Activated gamma-delta T cell (primary cell): ENCODE data around the gene DCC.
"Not testable (repeated sequence)": the region's sequence is repeated elsewhere in the genome, so short reads cannot be mapped to it uniquely, and the experiment has no call there.

ENCODE experiments used
- DNase-seq: peaks from one replicate; lab custom pipeline; 2025; lab: John Stamatoyannopoulos, UW

DCC gene

DNA sequence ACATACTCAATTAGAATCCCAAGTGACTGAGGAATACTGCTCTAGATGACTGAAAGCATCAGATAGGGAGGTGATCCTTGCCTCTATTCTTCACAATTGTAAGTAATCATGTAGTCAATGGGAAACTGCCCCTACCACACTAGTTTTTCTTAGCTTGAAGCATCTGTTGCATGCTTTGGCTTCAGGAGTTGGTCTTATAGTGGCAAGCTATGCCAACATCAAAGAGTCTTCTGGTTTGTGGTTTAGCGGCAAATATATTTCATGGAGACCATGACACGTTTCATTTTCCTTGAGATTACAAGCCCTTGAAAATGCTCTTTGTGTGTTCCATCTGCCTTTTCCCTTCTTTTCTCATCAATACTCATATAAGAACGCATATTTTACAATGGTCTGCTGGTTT is 12.9 kb downstream of the DCC start:
- no peak for DNase-seq

- no peak for DNase-seq
Observed at GRCh38 chr18:52353589-52353988, 13.6 kb downstream of the DCC start.

- no peak for DNase-seq
Observed at GRCh38 chr18:52363861-52364260, 23.9 kb downstream of the DCC start.

DNA sequence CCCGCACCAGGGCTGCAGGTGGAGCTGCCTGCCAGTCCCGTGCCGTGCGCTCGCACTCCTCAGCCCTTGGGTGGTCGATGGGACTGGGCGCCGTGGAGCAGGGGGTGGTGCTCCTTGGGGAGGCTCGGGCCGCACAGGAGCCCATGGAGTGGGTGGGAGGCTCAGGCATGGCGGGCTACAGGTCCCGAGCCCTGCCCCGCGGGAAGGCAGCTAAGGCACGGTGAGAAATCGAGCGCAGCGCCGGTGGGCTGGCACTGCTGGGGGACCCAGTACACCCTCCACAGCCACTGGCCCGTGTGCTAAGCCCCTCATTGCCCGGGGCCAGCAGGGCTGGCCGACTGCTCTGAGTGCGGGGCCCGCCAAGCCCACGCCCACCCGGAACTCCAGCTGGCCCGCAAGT is 26.9 kb downstream of the DCC start:
- not testable (repeated sequence) for DNase-seq

GRCh38 chr18:52367953-52368742 is 28.2 kb downstream of the DCC start:
- DNase-seq, result no peak

GRCh38 chr18:52370841-52371240 is 30.8 kb downstream of the DCC start:
- no peak for DNase-seq

DNA sequence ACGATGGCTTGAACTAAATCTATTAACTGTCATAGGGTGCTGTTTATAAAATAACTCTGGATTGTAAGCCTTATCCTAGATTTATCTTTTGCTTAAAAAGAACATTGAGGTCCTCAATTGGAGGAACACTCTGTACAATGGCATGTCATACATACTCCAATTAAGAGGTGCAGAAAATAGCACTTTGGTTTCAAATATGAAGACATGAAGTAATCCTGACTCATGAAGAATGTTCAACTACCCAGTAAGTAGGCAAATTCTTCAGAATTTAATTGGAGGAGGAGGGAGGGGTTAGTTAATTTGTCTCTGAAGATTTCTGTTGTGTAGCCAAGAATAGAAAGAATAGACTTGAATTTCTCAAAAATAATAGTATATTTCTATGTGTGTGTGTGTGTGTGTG is 36.1 kb downstream of the DCC start:
- DNase-seq, result no peak

DNA sequence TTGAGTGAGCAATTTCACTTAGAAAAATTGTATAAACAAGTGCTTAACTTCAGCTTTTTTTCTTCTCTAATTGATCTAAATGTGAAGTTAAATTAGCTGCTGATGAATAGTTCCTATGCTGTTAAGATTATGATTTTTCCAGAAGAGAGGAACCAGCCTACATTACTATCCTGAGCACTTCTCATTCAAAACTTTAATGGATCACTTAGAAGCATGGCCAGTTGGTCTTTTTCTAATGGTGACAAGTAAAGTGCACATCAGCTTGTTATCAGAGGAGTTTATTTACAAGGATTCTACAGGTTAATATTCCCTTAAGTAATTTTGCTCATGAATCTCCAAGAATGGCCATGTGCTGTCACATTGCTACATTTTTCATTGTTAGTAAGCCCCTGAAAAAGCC is 37.1 kb downstream of the DCC start:
- no peak for DNase-seq

GRCh38 chr18:52386306-52386705 is 46.3 kb downstream of the DCC start:
- DNase-seq, result no peak

GRCh38 chr18:52387175-52387574 is 47.2 kb downstream of the DCC start:
- DNase-seq, result no peak

- no peak for DNase-seq
Observed at GRCh38 chr18:52391810-52392559, 52.0 kb downstream of the DCC start.

DNA sequence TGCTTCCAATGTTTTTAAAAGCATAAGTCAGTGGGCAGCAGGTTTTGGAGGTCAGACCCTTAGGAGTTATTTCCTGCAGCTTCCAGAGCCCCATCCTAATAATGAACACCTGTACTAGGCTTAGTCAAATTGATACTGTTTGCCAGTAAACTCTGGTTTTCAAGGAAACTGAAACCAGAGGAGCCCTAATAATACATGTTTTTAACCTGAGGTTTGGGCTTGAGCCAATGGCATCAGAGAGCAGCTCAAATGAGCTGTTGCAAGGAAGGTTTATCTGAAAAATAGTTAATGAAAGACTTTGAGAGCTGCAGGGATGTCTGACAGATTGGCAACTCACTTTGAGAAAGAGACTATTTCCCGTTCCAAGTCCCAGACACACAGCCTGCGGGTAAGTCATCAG is 54.6 kb downstream of the DCC start:
- DNase-seq, result no peak

- no peak for DNase-seq
Observed at GRCh38 chr18:52395146-52395852, 55.3 kb downstream of the DCC start.

DNA sequence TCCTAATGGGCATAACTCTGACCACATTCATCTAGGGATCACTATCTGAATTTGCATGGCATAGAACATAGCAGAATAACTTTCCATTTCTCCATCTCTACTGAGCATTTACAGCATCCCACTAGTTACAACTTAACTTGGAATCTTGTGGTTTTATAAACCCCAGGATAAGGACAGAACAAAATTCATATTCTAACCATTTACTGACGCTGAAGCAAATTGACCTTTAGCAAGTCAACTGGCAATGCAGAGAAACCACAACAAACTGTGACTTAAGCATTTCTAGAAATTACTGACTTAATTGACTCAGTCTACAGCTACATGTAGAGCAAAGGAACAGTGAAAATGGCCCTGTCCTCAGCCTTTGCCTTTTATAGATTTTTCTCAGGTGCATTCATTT is 61.2 kb downstream of the DCC start:
- DNase-seq, result no peak

DNA sequence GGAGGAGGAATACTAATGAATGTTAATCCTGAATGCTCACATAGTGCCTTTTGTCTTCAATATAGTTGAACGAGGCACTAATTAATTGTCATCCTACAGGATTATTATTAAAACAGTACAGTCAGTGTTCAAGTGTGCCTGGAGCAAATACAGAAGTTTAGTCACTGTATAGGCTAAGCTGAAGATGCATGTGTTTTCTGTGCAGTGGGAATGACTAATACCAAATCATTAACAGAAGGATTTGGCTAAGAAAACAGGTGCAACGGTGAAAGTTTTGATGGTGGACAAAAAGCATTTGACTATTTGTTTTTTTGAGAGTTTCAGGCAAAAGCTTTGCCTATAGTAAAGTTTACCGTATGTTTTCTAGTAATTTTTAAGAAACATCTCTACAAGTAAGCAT is 62.8 kb downstream of the DCC start:
- DNase-seq, result no peak

DNA sequence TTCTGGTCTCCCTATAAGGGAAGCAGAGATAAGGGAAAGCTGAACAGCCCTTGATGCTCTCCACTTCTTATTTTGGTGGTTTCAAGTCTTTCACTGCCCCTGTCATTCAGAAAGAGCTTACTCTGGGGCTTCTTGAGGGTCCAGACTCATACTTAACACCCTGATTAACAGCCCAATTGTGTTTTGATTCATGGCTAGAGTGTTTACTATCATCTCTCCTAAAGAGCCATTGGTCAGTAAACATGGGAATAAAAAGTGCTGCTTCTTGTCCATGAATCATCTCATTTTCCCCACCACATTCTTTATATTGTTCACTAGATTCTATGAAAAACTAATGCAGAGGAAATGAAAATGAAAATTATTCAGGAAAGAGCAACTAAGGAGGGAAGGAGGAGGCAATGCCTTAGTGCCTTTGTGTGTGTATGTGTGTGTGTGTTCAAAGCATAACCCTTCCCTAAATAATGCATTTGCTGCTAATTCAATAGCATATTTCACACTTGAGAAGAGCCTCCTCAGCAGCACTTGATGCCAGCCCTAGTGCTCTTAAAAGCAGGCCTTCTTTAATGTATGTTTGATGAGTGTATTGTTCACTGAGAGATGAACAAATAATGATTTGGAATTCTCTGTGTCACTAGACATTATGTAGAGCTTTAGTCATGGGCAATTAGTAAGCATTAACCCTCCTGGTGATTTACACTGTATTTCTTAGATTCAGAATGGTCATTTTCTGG is 63.5 kb downstream of the DCC start:
- no peak for DNase-seq

- DNase-seq, result no peak
Observed at GRCh38 chr18:52408800-52409302, 68.9 kb downstream of the DCC start.

- no peak for DNase-seq
Observed at GRCh38 chr18:52409727-52410126, 69.7 kb downstream of the DCC start.

DNA sequence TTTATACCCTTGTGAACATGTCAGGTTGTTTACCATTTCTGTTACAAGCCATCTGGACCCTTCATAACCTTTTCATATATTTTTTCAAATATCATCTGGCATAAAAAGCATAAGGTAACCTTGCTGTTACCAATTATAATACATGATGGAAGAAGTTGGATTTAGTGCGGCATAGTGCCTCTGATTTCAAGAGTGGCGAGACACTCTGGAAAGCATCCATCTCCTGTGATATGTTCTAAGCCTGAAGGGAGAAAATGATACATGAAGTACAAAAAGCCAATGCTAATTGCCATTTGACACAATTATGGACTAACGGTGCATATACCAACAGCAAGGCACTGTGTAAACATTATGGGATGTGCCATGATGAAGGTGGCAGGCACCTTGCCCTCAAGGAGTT is 75.1 kb downstream of the DCC start:
- DNase-seq, result no peak

DNA sequence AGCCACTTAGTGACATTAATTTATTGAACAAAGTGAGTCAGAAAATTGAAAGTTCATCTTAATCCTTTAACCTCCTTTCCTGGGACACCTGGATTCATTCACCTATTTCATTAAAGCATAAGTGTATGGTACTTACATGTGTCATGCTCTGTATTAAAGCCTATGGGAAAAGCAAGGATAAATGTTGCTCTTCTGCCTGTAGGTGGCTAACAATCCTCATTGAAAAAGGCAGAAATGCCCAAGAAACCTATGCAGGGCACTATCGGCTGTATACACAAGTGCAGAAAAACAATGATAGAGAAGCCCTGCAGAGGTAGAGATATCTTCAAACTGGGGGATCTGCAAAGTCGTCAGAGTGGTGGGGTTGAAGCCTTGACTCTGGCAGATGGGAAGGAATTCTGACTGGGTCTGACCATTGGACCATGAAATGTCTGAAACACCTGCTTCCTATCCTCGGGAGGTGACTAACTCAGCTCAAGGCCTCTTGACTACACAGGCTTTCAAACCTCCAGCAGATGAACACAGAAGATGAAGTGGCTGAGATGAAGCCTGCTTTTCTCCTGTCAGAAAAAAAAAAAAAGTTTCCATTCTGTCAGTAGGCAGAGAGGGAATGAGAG is 83.1 kb downstream of the DCC start:
- no peak for DNase-seq

DNA sequence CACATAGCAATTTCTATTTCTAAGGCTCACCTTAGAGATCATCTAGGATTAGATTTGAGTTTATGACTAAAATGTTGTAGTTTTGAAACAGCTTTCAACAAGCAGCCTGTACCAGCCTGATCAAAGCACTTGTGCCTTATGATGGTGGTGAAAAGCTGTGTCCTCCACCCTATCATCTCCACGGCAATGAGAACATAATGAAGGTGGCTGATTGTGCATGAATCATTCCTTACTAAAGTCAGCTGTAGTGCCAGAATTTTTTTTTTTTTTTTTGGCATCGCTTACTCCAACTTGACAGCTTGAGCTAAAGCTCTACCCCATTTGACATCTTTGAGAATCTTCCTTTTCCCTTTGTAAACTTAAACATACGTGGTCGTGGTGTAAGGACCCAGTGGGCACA is 86.0 kb downstream of the DCC start:
- DNase-seq, result no peak

- no peak for DNase-seq
Observed at GRCh38 chr18:52426462-52426861, 86.5 kb downstream of the DCC start.
